GM21723 (cell line): ENCODE measurements around the gene PABPC4L.
"Not testable (repeated sequence)": the region's sequence is repeated elsewhere in the genome, so short reads cannot be mapped to it uniquely, and the experiment has no call there.

Experiments used
- ATAC-seq: cut with Tn5 transposase; IDR thresholded peaks from one replicate; pipeline ENCODE4 v1.9.1; 2021; ENCODE audit warnings: mild to moderate bottlenecking, moderate library complexity; ENCODE audit not compliant: unreplicated experiment

The PABPC4L gene

GRCh38 chr4:134201216-134202161, at the start of gene PABPC4L:
PABPC4L (minus strand) TSS chr4:134201789; CDS start chr4:134201019, 770 bp downstream.
- no peak for ATAC-seq

DNA sequence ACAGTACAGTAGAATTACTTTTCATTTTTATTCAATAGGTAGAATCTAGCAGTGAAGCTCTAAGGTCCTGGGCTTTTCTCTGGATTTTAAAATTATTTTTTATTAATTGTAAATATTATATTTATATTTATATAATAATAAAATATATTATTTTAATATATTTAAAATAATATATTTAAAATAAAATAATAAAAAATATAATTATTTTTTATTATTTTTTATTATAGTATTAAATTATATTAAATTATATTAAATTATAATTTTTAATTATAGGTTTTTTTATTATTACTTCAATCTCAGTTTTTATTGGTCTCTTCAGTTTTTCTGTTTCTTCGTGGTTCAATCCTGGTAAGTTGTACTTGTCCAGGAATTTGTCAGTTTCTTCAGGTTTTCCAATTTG, 49.7 kb upstream of the PABPC4L start:
- no peak for ATAC-seq

DNA sequence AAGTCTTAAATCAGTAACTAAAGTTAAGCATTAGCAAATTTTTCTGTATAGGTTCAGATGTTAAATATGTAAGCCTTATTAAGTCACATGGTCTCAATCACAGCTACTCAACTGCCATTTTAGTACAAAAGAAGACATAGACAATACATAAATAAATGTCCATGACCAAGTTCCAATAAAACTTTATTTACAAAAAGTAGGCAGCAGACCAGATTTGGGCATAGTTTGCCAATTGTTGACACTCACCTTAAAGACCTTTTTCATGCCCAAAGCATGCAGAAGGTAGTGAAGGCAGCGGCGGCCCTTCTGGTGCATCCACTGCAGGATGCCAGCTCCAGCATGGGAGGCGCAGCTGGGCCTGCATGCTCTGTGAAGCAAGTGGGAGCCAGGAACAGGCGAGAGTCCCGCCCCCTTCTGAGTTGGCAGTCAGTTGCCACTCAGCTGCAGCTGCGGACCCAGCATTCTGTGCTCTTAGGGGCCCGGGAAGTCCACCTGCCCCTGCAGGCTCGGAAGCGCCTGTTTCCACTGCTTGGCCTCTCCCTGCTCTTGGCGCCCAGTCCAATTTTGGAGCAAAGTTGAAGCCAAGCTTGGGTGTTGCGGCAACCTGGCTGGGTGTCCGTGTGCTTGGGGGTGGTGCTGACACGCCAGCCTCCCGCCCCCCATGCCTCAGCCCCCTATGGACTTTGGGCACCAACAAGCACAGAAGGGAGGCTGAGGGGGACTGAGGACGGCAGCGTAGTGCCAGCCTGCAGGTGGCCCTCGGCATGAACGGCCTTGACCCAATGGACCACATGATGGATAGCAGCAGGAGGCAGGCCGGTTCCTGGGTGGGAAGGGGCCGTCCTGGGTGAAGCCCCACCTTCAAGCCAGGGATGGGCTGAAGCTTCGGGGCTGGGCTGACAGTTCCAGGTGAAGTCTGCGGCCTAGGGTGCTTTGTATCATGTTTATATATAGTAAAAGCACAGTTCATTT, 42.4 kb upstream of the PABPC4L start:
- no peak for ATAC-seq

GRCh38 chr4:134219043-134219442, 17.5 kb upstream of the PABPC4L start:
- ATAC-seq: no peak

GRCh38 chr4:134216411-134216810, 14.8 kb upstream of the PABPC4L start:
- no peak for ATAC-seq

DNA sequence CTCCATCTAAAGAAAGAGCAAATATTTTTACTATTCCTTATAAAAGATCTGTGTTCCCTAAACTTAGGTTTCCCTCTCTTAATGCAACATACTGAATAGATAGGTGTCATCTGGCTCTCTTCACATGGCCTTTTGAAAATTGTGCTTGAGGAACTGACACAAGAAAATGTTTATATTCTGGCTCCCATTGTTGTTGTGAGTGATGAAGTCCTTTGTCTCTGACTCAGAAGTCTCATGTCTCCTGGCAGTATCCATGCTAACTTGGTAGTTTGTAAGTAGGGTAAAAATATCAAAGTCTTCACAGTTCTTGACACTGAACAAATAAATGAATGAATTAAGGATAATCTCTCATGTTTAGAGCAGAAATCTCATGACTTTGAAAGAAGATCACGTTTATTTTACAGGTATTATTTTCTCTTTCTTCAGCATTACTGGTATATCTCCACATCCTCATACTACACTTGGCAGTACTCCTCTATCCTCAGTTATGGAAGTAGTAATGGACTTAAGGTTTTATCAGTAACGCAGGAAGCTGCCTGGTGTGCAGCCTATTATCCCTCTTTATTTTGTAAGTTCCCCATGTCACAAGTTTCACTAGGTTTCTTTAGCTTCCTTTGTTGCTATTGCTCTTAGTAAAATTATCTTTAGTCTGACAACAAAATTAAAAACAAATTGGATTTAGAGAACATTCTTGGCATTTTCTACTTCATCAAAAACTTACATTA, 14.2 kb upstream of the PABPC4L start:
- no peak for ATAC-seq

DNA sequence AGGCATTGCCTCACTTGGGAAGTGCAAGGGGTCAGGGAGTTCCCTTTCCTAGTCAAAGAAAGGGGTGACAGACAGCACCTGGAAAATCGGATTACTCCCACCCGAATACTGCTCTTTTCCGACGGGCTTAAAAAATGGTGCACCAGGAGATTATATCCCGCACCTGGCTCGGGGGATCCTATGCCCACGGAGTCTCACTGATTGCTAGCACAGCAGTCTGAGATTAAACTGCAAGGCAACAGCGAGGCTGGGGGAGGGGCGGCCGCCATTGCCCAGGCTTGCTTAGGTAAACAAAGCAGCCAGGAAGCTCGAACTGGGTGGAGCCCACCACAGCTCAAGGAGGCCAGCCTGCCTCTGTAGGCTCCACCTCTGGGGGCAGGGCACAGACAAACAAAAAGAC, 6.4 kb upstream of the PABPC4L start:
- ATAC-seq: not testable (repeated sequence)

DNA sequence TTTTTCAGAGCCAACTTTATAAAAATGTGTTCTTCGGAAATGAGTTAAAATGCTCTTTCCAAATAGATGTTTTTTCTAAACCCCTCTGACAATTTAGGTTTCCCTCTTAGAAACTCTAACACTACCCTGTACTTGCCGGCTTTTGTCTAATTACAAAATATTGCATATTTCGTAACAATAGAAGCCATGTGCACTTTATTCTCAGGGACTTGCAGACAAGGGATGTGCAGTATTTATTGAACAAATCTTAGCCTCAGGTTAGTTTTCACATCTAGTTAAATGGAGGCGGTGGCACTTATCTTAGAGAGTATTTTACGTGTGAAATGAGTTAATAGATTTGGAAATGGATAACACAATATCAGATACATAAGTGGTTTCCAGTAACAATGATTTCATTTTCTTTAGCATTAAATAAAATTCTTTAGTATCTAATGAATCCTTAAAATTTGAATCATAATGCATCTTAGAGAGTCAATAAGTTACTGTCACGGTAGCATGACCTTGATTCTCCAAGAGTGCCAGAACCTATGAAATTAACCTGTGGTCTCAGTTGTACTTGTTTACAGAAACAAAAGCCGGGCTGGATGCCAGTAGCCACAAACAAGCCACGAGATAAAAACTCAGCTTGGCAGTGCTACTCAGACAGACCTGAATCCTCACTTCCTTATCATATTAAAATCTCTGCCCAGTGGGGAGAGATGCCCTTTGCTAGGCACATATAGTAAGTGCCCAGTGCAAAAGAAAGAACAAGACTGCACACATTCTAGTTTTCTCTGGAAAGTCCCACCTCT, 772 bp upstream of the PABPC4L start:
- ATAC-seq: no peak

GRCh38 chr4:134200811-134201215, 776 bp downstream of the PABPC4L start:
- ATAC-seq: no peak

- ATAC-seq: no peak
Measured at GRCh38 chr4:134189949-134190348, 11.6 kb downstream of the PABPC4L start.

GRCh38 chr4:134189480-134189879, 12.1 kb downstream of the PABPC4L start:
- no peak for ATAC-seq

GRCh38 chr4:134178706-134179105, 22.9 kb downstream of the PABPC4L start:
- ATAC-seq: no peak

DNA sequence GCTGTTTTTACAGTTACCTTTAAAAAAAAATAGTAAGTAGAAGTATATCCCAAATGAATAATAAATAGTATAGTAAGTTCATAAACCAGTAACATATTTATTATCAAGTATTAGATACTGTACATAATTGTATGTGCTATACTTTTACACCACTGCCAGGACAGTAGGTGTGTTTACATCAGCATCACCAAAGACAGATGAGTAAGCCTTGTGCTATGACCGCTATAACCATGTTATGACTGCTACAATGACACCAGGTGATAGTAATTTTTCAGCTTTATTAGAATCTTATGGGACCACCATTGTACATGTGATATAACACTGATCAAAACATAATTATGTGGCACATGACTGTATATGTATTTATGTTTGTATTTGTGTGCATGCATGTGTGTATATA, 27.3 kb downstream of the PABPC4L start:
- no peak for ATAC-seq

GRCh38 chr4:134160211-134160610, 41.4 kb downstream of the PABPC4L start:
- no peak for ATAC-seq

DNA sequence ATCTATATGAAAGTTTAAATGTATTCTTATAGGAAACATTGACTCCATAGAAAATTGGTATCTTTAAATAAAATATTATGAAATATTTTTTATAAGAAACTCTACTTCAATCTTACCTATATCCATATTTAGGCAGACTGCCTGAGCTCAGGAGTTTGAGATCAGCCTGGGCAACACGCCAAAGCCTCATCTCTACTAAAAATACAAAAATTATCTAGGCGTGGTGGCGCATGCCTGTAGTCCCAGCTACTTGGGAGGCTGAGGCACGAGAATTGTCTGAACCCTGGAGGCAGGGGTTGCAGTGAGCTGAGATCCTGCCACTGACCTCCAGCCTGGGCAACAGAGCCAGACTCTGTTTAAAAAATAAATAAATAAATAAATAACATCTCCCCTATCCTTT, 47.5 kb downstream of the PABPC4L start:
- no peak for ATAC-seq

- no peak for ATAC-seq
Measured at GRCh38 chr4:134147941-134148340, 53.6 kb downstream of the PABPC4L start.
